Measurements from ENCODE around the gene SF3B5. TPM values are rescaled to one million over a fixed set of nuclear protein-coding genes. Genes with fewer than 3 reads are reported as not detected.

Gene SF3B5
- total and polyA plus RNA-seq, 9 of the 15 experiments (the other 6 are each of a cell fraction or from before 2014, with no cell fraction given) = 238 to 1,211 (median 407) TPM

DNA sequence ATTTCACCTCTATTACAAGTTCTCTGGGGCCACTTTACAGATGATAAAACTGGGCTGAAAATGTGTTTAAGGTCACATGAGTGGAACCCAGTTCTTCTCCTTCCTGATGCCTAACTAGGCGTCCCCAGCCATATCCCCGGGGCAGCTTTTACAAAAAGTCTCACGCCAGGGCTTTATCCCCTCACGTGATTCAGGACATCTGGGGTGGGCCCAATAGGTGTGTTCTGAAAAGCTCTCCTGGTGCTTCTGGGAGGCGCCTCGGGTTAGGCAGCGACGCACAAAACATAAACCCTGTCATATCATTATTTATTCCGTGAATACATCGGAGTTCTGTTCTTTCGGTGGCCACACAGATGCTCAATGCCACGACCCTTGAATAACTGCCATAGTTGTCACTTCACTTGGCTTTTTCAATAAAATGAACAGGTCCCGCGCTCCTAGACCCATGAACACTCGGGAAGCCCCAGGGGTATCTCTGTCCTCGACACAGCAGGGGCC is 32.1 kb downstream of the SF3B5 start:
- Histone ChIP-seq H3K9me3 (replicated peaks; ENCODE audit: control insufficient read depth, insufficient read depth, low read depth, low read length) (no peaks in the 10 kb centered on the region), H3K27me3 (ENCODE audit: control insufficient read depth in 2 of 2, insufficient read depth in 2 of 2, low read length in 2 of 2) (no peaks in the 10 kb centered on the region; a peak in 1 of 5 replicates), H3K4me2 (ENCODE audit: insufficient read depth, low read length) (peak overlapping the region; percentile 88), H3K9me1 (ENCODE audit: control insufficient read depth, insufficient read depth, low read length) (no peaks in the 10 kb centered on the region), H4K20me1 (replicated peaks; ENCODE audit: control insufficient read depth, insufficient read depth, low read length) (no peaks in the 10 kb centered on the region), H3K36me3 (ENCODE audit: control insufficient read depth, insufficient read depth, low read length) (no peaks in the 10 kb centered on the region), H3K4me1 (replicated peaks in 1 of 2; ENCODE audit: control insufficient read depth in 2 of 2, insufficient read depth in 2 of 2, low read length in 2 of 2) (peaks cover 15 to 17% of the 10 kb centered on the region in 2 experiments; a peak in 4 of 5 replicates), H3K9ac (ENCODE audit: insufficient read depth in 1 of 2, low read depth in 2 of 2, low read length in 2 of 2) (peak overlapping the region; percentile 76 to 96), H3K4me3 (peak overlapping the region; percentile 76), H2AFZ (ENCODE audit: low read depth, low read length) (peak overlapping the region; percentile 99), H3K79me2 (ENCODE audit: control insufficient read depth, insufficient read depth, low read length) (no peaks in the 10 kb centered on the region), H3K27ac (ENCODE audit: extremely low read depth, low read depth, low read length) (peak overlapping the region; percentile 83)
- WGBS (ENCODE audit: insufficient coverage, low coverage, missing lambda C conversion rate) = 4% methylated on average over 16 of the region's 16 CpGs
- DNase-seq (ENCODE audit: extremely low read depth in 1 of 4, low spot score in 3 of 4) = peak; percentile 21 to 54 (median 28)
- peak; percentile 9 for ATAC-seq
- in situ Hi-C loops (cut with MboI) = no loop called here
- ChIA-PET POLR2A (interaction anchor here (0.9 to 3.1 kb wide), 4 partner anchors 12 to 155 kb away, joined by 3 to 13 read pairs (median 4); no protein-coding TSS in a partner anchor), CTCF (ENCODE audit: low intra/inter-chr PET ratio) (no interaction called here)
- BruUV-seq (replicated peaks) = TSS peak; percentile 82
- peak; percentile 49 for FAIRE-seq
- intact Hi-C loops (cut with micrococcal nuclease) = no loop called here
- TF ChIP-seq SRSF7 (optimal IDR thresholded peaks at IDR 0.05; ENCODE audit: low read depth, low read length) (no peak), TRIM24 (IDR thresholded peaks at IDR 0.05) (no peak), BHLHE40 (IDR thresholded peaks at IDR 0.05; ENCODE audit: low read length) (peak; percentile 73; the same call in 1 of the 2 replicates), USF1 (CRISPR knock-in tag; IDR thresholded peaks at IDR 0.05) (peak; percentile 77), RAD51 (IDR thresholded peaks at IDR 0.05; ENCODE audit: borderline replicate concordance, low read depth) (peak; percentile 71), FOXK1 (CRISPR knock-in tag; IDR thresholded peaks at IDR 0.05; ENCODE audit: borderline replicate concordance) (no peak), ZNF431 (CRISPR knock-in tag; IDR thresholded peaks at IDR 0.05) (no peak), CSDE1 (IDR thresholded peaks at IDR 0.05) (no peak), TFE3 (CRISPR knock-in tag; IDR thresholded peaks at IDR 0.05) (peak; percentile 71), PBX2 (CRISPR knock-in tag; IDR thresholded peaks at IDR 0.05; ENCODE audit: low read depth) (no peak), PBX2 (tag; conservative IDR thresholded peaks at IDR 0.05; ENCODE audit: low read depth) (0 out of 2 replicates have a peak, but pooled peaks have one; percentile 15), BRD4 (IDR thresholded peaks at IDR 0.05) (no peak), EP400 (IDR thresholded peaks at IDR 0.05) (no peak)
- TF ChIP-seq, protein P1, sequence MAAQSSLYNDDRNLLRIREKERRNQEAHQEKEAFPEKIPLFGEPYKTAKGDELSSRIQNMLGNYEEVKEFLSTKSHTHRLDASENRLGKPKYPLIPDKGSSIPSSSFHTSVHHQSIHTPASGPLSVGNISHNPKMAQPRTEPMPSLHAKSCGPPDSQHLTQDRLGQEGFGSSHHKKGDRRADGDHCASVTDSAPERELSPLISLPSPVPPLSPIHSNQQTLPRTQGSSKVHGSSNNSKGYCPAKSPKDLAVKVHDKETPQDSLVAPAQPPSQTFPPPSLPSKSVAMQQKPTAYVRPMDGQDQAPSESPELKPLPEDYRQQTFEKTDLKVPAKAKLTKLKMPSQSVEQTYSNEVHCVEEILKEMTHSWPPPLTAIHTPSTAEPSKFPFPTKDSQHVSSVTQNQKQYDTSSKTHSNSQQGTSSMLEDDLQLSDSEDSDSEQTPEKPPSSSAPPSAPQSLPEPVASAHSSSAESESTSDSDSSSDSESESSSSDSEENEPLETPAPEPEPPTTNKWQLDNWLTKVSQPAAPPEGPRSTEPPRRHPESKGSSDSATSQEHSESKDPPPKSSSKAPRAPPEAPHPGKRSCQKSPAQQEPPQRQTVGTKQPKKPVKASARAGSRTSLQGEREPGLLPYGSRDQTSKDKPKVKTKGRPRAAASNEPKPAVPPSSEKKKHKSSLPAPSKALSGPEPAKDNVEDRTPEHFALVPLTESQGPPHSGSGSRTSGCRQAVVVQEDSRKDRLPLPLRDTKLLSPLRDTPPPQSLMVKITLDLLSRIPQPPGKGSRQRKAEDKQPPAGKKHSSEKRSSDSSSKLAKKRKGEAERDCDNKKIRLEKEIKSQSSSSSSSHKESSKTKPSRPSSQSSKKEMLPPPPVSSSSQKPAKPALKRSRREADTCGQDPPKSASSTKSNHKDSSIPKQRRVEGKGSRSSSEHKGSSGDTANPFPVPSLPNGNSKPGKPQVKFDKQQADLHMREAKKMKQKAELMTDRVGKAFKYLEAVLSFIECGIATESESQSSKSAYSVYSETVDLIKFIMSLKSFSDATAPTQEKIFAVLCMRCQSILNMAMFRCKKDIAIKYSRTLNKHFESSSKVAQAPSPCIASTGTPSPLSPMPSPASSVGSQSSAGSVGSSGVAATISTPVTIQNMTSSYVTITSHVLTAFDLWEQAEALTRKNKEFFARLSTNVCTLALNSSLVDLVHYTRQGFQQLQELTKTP (IDR thresholded peaks at IDR 0.05; ENCODE audit: low read depth in 1 of 2, partially characterized antibody in 2 of 2) = no peak
